OCI-LY7 (cell line): ENCODE measurements around the gene MCM5. TPM values are rescaled to one million over a fixed set of nuclear protein-coding genes. Genes with fewer than 3 reads are reported as not detected.

Experiments
- BruUV-seq: library from RNA; stranded (reverse); fragments of 400-500 nt; replicated peaks from 2 replicates; lab custom pipeline; 2021; lab: Mats Ljungman, UMichigan
- CTCF ChIA-PET: fragments of 300-600 bp; sonication (Branson Sonifier 250); formaldehyde crosslinking; loops from one replicate; lab custom pipeline; 2022; ENCODE audit warnings: antibody characterized with exemption; ENCODE audit not compliant: unreplicated experiment; lab: Charles Lee
- POLR2A ChIA-PET: fragments of 300-600 bp; sonication (Branson Sonifier 250); formaldehyde crosslinking; loops from one replicate; lab custom pipeline; 2022; ENCODE audit warnings: antibody characterized with exemption; lab: Charles Lee
- DNase-seq: peaks from one replicate; pipeline ENCODE4 v3.0.0-alpha.2; 2015; ENCODE audit warnings: low spot score
- H2AFZ ChIP-seq: fragments of 200-600 bp; sonication (generic), shearing (Covaris generic); 2 replicates; pipeline ENCODE4 v1.6.1; 2014; ENCODE audit warnings: mild to moderate bottlenecking, antibody characterized with exemption, low read length, moderate library complexity
- H3K27ac ChIP-seq: fragments of 200-600 bp; sonication (generic); 2 replicates; pipeline ENCODE4 v1.5.1; 2014; ENCODE audit warnings: mixed run types, low read depth, mild to moderate bottlenecking, moderate library complexity, low read length, inconsistent platforms; ENCODE audit not compliant: poor library complexity, severe bottlenecking
- H3K36me3 ChIP-seq: fragments of 200-600 bp; sonication (generic); 2 replicates; pipeline ENCODE4 v1.6.1; 2014; ENCODE audit warnings: mild to moderate bottlenecking, antibody characterized with exemption, low read length, moderate library complexity, mixed read lengths; ENCODE audit not compliant: insufficient read depth
- H3K4me1 ChIP-seq: fragments of 200-600 bp; sonication (generic); 2 replicates; pipeline ENCODE4 v1.5.1; 2014; ENCODE audit warnings: mild to moderate bottlenecking, low read length; ENCODE audit not compliant: insufficient read depth, poor library complexity, severe bottlenecking
- H3K4me2 ChIP-seq: fragments of 200-600 bp; sonication (generic); 2 replicates; pipeline ENCODE4 v1.6.1; 2014; ENCODE audit warnings: mild to moderate bottlenecking, low read length
- H3K4me3 ChIP-seq: fragments of 200-600 bp; sonication (generic); 2 replicates; pipeline ENCODE4 v1.5.1; 2014; ENCODE audit warnings: mild to moderate bottlenecking, low read depth, low read length; ENCODE audit not compliant: poor library complexity, severe bottlenecking
- H3K79me2 ChIP-seq: fragments of 200-600 bp; sonication (generic); 2 replicates; pipeline ENCODE4 v1.6.1; 2016; ENCODE audit warnings: low read depth, mild to moderate bottlenecking, low read length, moderate library complexity, mixed read lengths; ENCODE audit not compliant: insufficient read depth
- H3K9me2 ChIP-seq: fragments of 200-600 bp; sonication (generic); 2 replicates; pipeline ENCODE4 v1.6.1; 2016; ENCODE audit warnings: mild to moderate bottlenecking, low read length, mixed read lengths; ENCODE audit not compliant: insufficient read depth
- H3K9me3 ChIP-seq: fragments of 200-600 bp; sonication (generic); 2 replicates; pipeline ENCODE4 v1.6.1; 2014; ENCODE audit warnings: mild to moderate bottlenecking, mixed run types, low read length, mixed read lengths
- H4K20me1 ChIP-seq: fragments of 200-600 bp; sonication (generic); 2 replicates; pipeline ENCODE4 v1.6.1; 2014; ENCODE audit warnings: mild to moderate bottlenecking, antibody characterized with exemption, low read length, moderate library complexity, mixed read lengths; ENCODE audit not compliant: insufficient read depth
- EZH2phosphoT487 ChIP-seq: fragments of 200-600 bp; sonication (generic); IDR thresholded peaks from 2 replicates; pipeline ENCODE4 v1.6.1; 2018; ENCODE audit warnings: low read depth, borderline replicate concordance, mild to moderate bottlenecking, mixed run types, antibody characterized with exemption, low read length, moderate library complexity, mixed read lengths
- intact Hi-C: fragments of 100-400 bp; cut with micrococcal nuclease; formaldehyde crosslinking; loops from one replicate; pipeline ENCODE4 v1.10.0; 2022; ENCODE audit not compliant: unreplicated experiment
- total RNA-seq, 2 experiments: library from RNA; depleted of rRNA in 1 of 2; stranded (reverse); fragments of >200 nt in 1 of 2; shearing (Covaris generic) in 1 of 2; gene quantifications; 2 replicates each; pipeline ENCODE4 v1.2.3, GENCODE V29; 2014 to 2022
- TF ChIP-seq, protein P1 (sequence below): fragments of 200-600 bp; sonication (generic); conservative IDR thresholded peaks from 2 replicates; pipeline ENCODE4 v1.5.1; 2014; ENCODE audit warnings: mild to moderate bottlenecking, antibody characterized with exemption, low read length, moderate library complexity, mixed read lengths

Gene MCM5
- total RNA-seq, 2 experiments from 2014 or later, result 242 to 360 TPM

- peaks cover 33% of the 10 kb centered on the region for H3K36me3 ChIP-seq
- intact Hi-C loops, result no loop called here
- peak overlapping the region; percentile 86 for H3K27ac ChIP-seq
- H3K4me3 ChIP-seq, result peak overlapping the region; percentile 79
- H3K9me2 ChIP-seq, result no peaks in the 10 kb centered on the region
- peaks cover 36% of the 10 kb centered on the region for H3K79me2 ChIP-seq
- peak overlapping the region; percentile 90 for H3K4me2 ChIP-seq
- H2AFZ ChIP-seq, result no peak overlapping the region
- ChIA-PET POLR2A (interaction anchor here (0.5 to 3.1 kb wide), 3 partner anchors 10 to 197 kb away, joined by 3 to 13 read pairs (median 6); no protein-coding TSS in a partner anchor), CTCF (no interaction called here)
- H4K20me1 ChIP-seq, result peaks cover 6% of the 10 kb centered on the region; the same call in 1 of the 2 replicates
- DNase-seq, result no peak
- no TSS peak for BruUV-seq
- H3K9me3 ChIP-seq, result no peaks in the 10 kb centered on the region; the same call in 1 of the 2 replicates
- peaks cover 73% of the 10 kb centered on the region for H3K4me1 ChIP-seq
- TF ChIP-seq, protein P1, sequence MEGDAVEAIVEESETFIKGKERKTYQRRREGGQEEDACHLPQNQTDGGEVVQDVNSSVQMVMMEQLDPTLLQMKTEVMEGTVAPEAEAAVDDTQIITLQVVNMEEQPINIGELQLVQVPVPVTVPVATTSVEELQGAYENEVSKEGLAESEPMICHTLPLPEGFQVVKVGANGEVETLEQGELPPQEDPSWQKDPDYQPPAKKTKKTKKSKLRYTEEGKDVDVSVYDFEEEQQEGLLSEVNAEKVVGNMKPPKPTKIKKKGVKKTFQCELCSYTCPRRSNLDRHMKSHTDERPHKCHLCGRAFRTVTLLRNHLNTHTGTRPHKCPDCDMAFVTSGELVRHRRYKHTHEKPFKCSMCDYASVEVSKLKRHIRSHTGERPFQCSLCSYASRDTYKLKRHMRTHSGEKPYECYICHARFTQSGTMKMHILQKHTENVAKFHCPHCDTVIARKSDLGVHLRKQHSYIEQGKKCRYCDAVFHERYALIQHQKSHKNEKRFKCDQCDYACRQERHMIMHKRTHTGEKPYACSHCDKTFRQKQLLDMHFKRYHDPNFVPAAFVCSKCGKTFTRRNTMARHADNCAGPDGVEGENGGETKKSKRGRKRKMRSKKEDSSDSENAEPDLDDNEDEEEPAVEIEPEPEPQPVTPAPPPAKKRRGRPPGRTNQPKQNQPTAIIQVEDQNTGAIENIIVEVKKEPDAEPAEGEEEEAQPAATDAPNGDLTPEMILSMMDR, result no peak
- no peak for TF ChIP-seq EZH2phosphoT487
Measured at GRCh38 chr22:35398591-35398973, 1.4 kb upstream of the MCM5 start.

- peak overlapping the region; percentile 18; the same call in 1 of the 2 replicates for H2AFZ ChIP-seq
- BruUV-seq, result TSS peak; percentile 99
- peak; percentile 47 for DNase-seq
- no peaks in the 10 kb centered on the region for H3K9me2 ChIP-seq
- H3K4me2 ChIP-seq, result peak overlapping the region; percentile 90
- TF ChIP-seq EZH2phosphoT487, result no peak
- TF ChIP-seq, protein P1, result peak; percentile 22; the same call in 1 of the 2 replicates
- H3K9me3 ChIP-seq, result no peaks in the 10 kb centered on the region; the same call in 1 of the 2 replicates
- H3K27ac ChIP-seq, result peak overlapping the region; percentile 86
- ChIA-PET POLR2A (interaction anchor here (3.1 kb wide), 1 partner anchor 10 kb away, joined by 13 read pairs; no protein-coding TSS in a partner anchor), CTCF (no interaction called here)
- peak overlapping the region; percentile 79 for H3K4me3 ChIP-seq
- H4K20me1 ChIP-seq, result peaks cover 6% of the 10 kb centered on the region; the same call in 1 of the 2 replicates
- intact Hi-C loops, result loop anchor here (1.0 kb wide), 1 partner anchor 47 kb away; no protein-coding TSS in a partner anchor
- peaks cover 42% of the 10 kb centered on the region for H3K79me2 ChIP-seq
- H3K36me3 ChIP-seq, result peaks cover 39% of the 10 kb centered on the region
- peaks cover 73% of the 10 kb centered on the region for H3K4me1 ChIP-seq
Measured at GRCh38 chr22:35399114-35399677, 744 bp upstream of the MCM5 start.

DNA sequence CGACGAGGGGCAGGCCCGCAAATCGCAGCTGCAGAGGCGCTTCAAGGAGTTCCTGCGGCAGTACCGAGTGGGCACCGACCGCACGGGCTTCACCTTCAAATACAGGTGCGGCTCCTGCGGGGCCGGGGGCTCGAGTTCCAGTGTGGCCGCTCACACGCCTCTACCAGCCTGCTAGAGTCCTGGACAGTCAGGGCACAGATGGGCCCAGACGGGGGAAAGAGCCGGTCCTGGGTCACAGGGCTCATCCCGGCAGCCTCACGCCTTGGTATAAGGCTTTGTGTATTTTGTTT lies 506 bp downstream of the MCM5 start:
- no peaks in the 10 kb centered on the region; the same call in 1 of the 2 replicates for H3K9me3 ChIP-seq
- peak; percentile 53 for DNase-seq
- H3K79me2 ChIP-seq, result peaks cover 45% of the 10 kb centered on the region
- H3K4me1 ChIP-seq, result peaks cover 65% of the 10 kb centered on the region
- TF ChIP-seq, protein P1, result no peak
- no peak for TF ChIP-seq EZH2phosphoT487
- H3K4me3 ChIP-seq, result peak overlapping the region; percentile 79
- no peaks in the 10 kb centered on the region for H3K9me2 ChIP-seq
- peak overlapping the region; percentile 97 for H3K4me2 ChIP-seq
- ChIA-PET POLR2A (no interaction called here), CTCF (no interaction called here)
- H3K27ac ChIP-seq, result peak overlapping the region; percentile 86
- no TSS peak for BruUV-seq
- intact Hi-C loops, result no loop called here
- H3K36me3 ChIP-seq, result peaks cover 52% of the 10 kb centered on the region
- no peak overlapping the region for H2AFZ ChIP-seq
- H4K20me1 ChIP-seq, result peaks cover 6% of the 10 kb centered on the region; the same call in 1 of the 2 replicates
